OCI-LY1 (cell line): ENCODE data around the gene GRIN3B.

Source experiments
- EZH2 ChIP-seq: fragments of 200-600 bp; sonication (generic), shearing (Covaris generic); IDR thresholded peaks from 2 replicates; pipeline ENCODE4 v1.8.0; 2017; ENCODE audit warnings: borderline replicate concordance, mixed run types, mild to moderate bottlenecking, antibody characterized with exemption, low read length, moderate library complexity, mixed read lengths
- TF ChIP-seq, protein P1 (sequence below): fragments of 200-600 bp; sonication (generic), shearing (Covaris generic); IDR thresholded peaks from 2 replicates; pipeline ENCODE4 v1.5.1; 2017; ENCODE audit warnings: mild to moderate bottlenecking, antibody characterized with exemption, low read length, moderate library complexity, mixed read lengths

DNA sequence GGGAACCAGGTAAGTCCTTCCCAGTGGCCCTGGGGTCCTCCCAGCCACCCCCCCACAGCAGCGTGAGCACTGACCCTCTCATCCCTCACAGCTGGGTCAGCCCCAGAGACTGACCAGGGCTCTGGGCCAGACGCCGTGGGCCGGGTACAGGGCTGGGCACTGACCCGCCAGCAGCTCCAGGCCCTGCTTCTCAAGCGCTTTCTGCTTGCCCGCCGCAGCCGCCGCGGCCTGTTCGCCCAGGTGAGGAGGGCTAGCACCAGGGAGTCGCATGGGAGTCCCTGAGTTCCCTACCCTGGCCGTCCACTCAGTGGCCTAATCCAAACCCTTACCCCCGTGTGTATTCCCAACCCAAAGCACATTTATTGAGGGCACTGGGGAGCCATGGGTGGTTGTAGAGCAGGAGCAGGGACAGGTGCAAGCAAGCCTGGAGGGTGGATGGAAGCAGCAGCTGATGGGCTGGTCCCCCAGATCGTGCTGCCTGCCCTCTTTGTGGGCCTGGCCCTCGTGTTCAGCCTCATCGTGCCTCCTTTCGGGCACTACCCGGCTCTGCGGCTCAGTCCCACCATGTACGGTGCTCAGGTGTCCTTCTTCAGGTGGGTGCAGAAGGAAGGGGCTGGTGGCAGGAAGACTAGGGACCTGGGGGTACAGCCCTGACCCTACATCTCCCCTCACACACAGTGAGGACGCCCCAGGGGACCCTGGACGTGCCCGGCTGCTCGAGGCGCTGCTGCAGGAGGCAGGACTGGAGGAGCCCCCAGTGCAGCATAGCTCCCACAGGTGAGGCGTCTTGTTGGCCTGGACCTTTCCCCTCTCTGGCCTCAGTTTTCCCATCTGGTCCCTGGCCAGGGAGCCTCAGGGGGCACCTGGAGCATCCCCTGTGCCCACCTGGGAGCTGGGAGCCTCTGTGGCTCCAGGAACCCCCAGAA, 54.1 kb downstream of the GRIN3B start:
- TF ChIP-seq, protein P1, sequence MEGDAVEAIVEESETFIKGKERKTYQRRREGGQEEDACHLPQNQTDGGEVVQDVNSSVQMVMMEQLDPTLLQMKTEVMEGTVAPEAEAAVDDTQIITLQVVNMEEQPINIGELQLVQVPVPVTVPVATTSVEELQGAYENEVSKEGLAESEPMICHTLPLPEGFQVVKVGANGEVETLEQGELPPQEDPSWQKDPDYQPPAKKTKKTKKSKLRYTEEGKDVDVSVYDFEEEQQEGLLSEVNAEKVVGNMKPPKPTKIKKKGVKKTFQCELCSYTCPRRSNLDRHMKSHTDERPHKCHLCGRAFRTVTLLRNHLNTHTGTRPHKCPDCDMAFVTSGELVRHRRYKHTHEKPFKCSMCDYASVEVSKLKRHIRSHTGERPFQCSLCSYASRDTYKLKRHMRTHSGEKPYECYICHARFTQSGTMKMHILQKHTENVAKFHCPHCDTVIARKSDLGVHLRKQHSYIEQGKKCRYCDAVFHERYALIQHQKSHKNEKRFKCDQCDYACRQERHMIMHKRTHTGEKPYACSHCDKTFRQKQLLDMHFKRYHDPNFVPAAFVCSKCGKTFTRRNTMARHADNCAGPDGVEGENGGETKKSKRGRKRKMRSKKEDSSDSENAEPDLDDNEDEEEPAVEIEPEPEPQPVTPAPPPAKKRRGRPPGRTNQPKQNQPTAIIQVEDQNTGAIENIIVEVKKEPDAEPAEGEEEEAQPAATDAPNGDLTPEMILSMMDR = no peak
- no peak for TF ChIP-seq EZH2
